ENCODE data around the gene NOP10. TPM values are rescaled to one million over a fixed set of nuclear protein-coding genes. Genes with fewer than 3 reads are reported as not detected.
A peak's percentile ranks its signal among the peaks of the same experiment; 100 is the strongest.

NOP10 gene
- total and polyA plus RNA-seq, 2 donors (not counting 1 experiment from before 2014, with no cell fraction given) = 68.2 to 133 TPM

DNA sequence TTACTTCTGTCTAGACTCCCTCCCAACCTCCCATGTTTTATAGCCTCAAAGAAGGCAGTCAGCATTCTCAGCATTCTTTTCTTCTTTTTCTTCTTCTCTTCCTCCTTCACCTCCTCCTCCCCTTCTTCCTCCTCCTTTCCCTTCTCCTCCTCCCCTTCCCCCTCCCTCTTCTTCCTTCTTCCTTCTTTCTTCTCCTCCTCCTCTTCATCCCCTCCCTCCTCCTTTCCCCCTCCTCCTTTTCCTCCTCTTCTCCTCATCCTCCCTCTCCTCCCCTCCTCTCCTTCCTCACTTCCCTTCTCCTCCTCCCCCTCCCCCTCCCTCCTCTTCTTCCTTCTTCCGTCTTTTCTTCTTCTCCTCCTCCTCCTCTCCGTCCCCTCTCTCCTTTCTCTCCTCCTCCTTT, 27.7 kb upstream of the NOP10 start:
- no peaks in the 10 kb centered on the region for H3K27me3 Mint-ChIP-seq

GRCh38 chr15:34370129-34370528, 27.2 kb upstream of the NOP10 start:
- WGBS (ENCODE audit: insufficient coverage) = no CpG with 5 or more reads among the region's 2 CpGs
- H3K4me3 Mint-ChIP-seq = peak overlapping the region; percentile 41

More for the DNA sequence above, 27.7 kb upstream of the NOP10 start:
- Mint-ChIP-seq H3K9me3 (ENCODE audit: insufficient read depth) (peaks cover 5% of the 10 kb centered on the region), H3K4me3 (no peak overlapping the region), H3K4me1 (peaks cover 32% of the 10 kb centered on the region), H3K27ac (no peak overlapping the region)
- WGBS (ENCODE audit: insufficient coverage) = 75% methylated on average over 2 of the region's 2 CpGs
- Histone ChIP-seq H3K4me2 (replicated peaks; ENCODE audit: low read depth, low read length, poor library complexity, severe bottlenecking) (no peak overlapping the region), H3K36me3 (replicated peaks in 1 of 2; ENCODE audit: control extremely low read depth in 1 of 2, control insufficient read depth in 1 of 2, extremely low read depth in 1 of 2, insufficient read depth in 2 of 2, low read length in 1 of 2) (no peaks in the 10 kb centered on the region), H2AFZ (ENCODE audit: insufficient read depth, low read depth, low read length, poor library complexity, severe bottlenecking) (no peak overlapping the region), H4K20me1 (ENCODE audit: control insufficient read depth, insufficient read depth, low read length, poor library complexity, severe bottlenecking) (peaks cover 4% of the 10 kb centered on the region), H3K9ac (ENCODE audit: low read length) (no peak overlapping the region), H3K9me3 (ENCODE audit: control extremely low read depth in 1 of 3, control insufficient read depth in 2 of 3, insufficient read depth in 1 of 3, low read length in 2 of 3) (no peaks in the 10 kb centered on the region), H3K27me3 (replicated peaks in 1 of 4; ENCODE audit: control extremely low read depth in 1 of 4, control insufficient read depth in 3 of 4, insufficient read depth in 4 of 4, low read length in 3 of 4) (no peaks in the 10 kb centered on the region), H3K4me1 (ENCODE audit: control insufficient read depth in 2 of 2, insufficient read depth in 2 of 2, low read length in 2 of 2) (peaks cover 14 to 22% of the 10 kb centered on the region in 2 donors), H3K4me3 (ENCODE audit: control extremely low read depth in 1 of 5, extremely low read depth in 1 of 5, insufficient read depth in 1 of 5, low read depth in 2 of 5, low read length in 4 of 5) (no peak overlapping the region), H3K79me2 (ENCODE audit: control insufficient read depth, insufficient read depth, low read length) (peaks cover 7% of the 10 kb centered on the region), H3K27ac (ENCODE audit: low read length in 2 of 2) (no peak overlapping the region)
- CTCF ChIA-PET = no interaction called here
- no peak for TF ChIP-seq EZH2 (IDR thresholded peaks at IDR 0.05; ENCODE audit: borderline replicate concordance, insufficient read depth, low read depth, low read length, poor library complexity, severe bottlenecking)
- TF ChIP-seq CTCF (IDR thresholded peaks at IDR 0.05) = no peak
- ATAC-seq (ENCODE audit: low read depth) (no peak), DNase-seq (no peak)
- POLR2A ChIA-PET = no interaction called here
- intact Hi-C loops (cut with micrococcal nuclease) = no loop called here

More at GRCh38 chr15:34370129-34370528, 27.2 kb upstream of the NOP10 start:
- H3K27ac Mint-ChIP-seq = peak overlapping the region; percentile 22
- peaks cover 37% of the 10 kb centered on the region for H3K4me1 Mint-ChIP-seq
- no peak overlapping the region for H3K4me2 ChIP-seq (replicated peaks; ENCODE audit: low read depth, low read length, poor library complexity, severe bottlenecking)
- no peak overlapping the region for H3K27ac ChIP-seq (ENCODE audit: low read length in 2 of 2)
- intact Hi-C loops (cut with micrococcal nuclease) = no loop called here
- ATAC-seq (ENCODE audit: low read depth) (no peak), DNase-seq (no peak)
- POLR2A ChIA-PET = no interaction called here
- peaks cover 5% of the 10 kb centered on the region for H3K9me3 Mint-ChIP-seq (ENCODE audit: insufficient read depth)
- peaks cover 12% of the 10 kb centered on the region for H3K79me2 ChIP-seq (ENCODE audit: control insufficient read depth, insufficient read depth, low read length)
- H3K4me1 ChIP-seq (ENCODE audit: control insufficient read depth in 2 of 2, insufficient read depth in 2 of 2, low read length in 2 of 2) = peaks cover 18 to 27% of the 10 kb centered on the region in 2 donors
- no peaks in the 10 kb centered on the region for H3K9me3 ChIP-seq (ENCODE audit: control extremely low read depth in 1 of 3, control insufficient read depth in 2 of 3, insufficient read depth in 1 of 3, low read length in 2 of 3)
- CTCF ChIA-PET = interaction anchor here (3.1 to 5.0 kb wide), 2 partner anchors 129 to 145 kb away, joined by 13 to 129 read pairs; partner anchors contain the start of gene EMC4
- H3K4me3 ChIP-seq (ENCODE audit: control extremely low read depth in 1 of 5, extremely low read depth in 1 of 5, insufficient read depth in 1 of 5, low read depth in 2 of 5, low read length in 4 of 5) = no peak overlapping the region
- peaks cover 10% of the 10 kb centered on the region for H4K20me1 ChIP-seq (ENCODE audit: control insufficient read depth, insufficient read depth, low read length, poor library complexity, severe bottlenecking)
- no peaks in the 10 kb centered on the region for H3K27me3 ChIP-seq (replicated peaks in 1 of 4; ENCODE audit: control extremely low read depth in 1 of 4, control insufficient read depth in 3 of 4, insufficient read depth in 4 of 4, low read length in 3 of 4)
- no peaks in the 10 kb centered on the region for H3K36me3 ChIP-seq (replicated peaks in 1 of 2; ENCODE audit: control extremely low read depth in 1 of 2, control insufficient read depth in 1 of 2, extremely low read depth in 1 of 2, insufficient read depth in 2 of 2, low read length in 1 of 2)
- H2AFZ ChIP-seq (ENCODE audit: insufficient read depth, low read depth, low read length, poor library complexity, severe bottlenecking) = no peak overlapping the region
- H3K27me3 Mint-ChIP-seq = no peaks in the 10 kb centered on the region
- H3K9ac ChIP-seq (ENCODE audit: low read length) = no peak overlapping the region
- TF ChIP-seq EZH2 (IDR thresholded peaks at IDR 0.05; ENCODE audit: borderline replicate concordance, insufficient read depth, low read depth, low read length, poor library complexity, severe bottlenecking) (no peak), CTCF (IDR thresholded peaks at IDR 0.05) (no peak)
